GM23338 (cell line): ENCODE data around the gene ALS2. TPM values are rescaled to one million over a fixed set of nuclear protein-coding genes. Genes with fewer than 3 reads are reported as not detected.

Source experiments
- ATAC-seq: fragments of 200-7000 bp; cut with Tn5 transposase; 3 replicates; pipeline ENCODE4 v1.9.1; 2020
- DNase-seq: peaks from one replicate; pipeline ENCODE4 v3.0.0-alpha.2; 2015; ENCODE audit warnings: low spot score
- H2AFZ ChIP-seq: fragments of 200-600 bp; sonication (generic); 2 replicates; pipeline ENCODE4 v1.8.0; 2016; ENCODE audit warnings: antibody characterized with exemption, mild to moderate bottlenecking, moderate library complexity
- H3F3A ChIP-seq: fragments of 200-600 bp; sonication (generic); replicated peaks from 2 replicates; pipeline ENCODE4 v1.8.0; 2017; ENCODE audit warnings: antibody characterized with exemption, mixed run types, low read depth
- H3K27ac ChIP-seq: fragments of 200-600 bp; sonication (generic); 2 replicates; pipeline ENCODE4 v1.6.1; 2016; ENCODE audit warnings: low read depth
- H3K27me3 ChIP-seq: fragments of 200-600 bp; sonication (generic); 2 replicates; pipeline ENCODE4 v1.8.0; 2016; ENCODE audit warnings: mild to moderate bottlenecking, mixed run types, moderate library complexity; ENCODE audit not compliant: insufficient read depth
- H3K36me3 ChIP-seq: fragments of 200-600 bp; sonication (generic); 2 replicates; pipeline ENCODE4 v1.8.0; 2016; ENCODE audit warnings: mild to moderate bottlenecking; ENCODE audit not compliant: insufficient read depth
- H3K4me1 ChIP-seq: fragments of 200-600 bp; sonication (generic); 2 replicates; pipeline ENCODE4 v1.8.0; 2016; ENCODE audit warnings: mild to moderate bottlenecking, moderate library complexity; ENCODE audit not compliant: insufficient read depth
- H3K4me2 ChIP-seq: fragments of 200-600 bp; sonication (generic); 2 replicates; pipeline ENCODE4 v1.7.1; 2017; ENCODE audit warnings: mixed run types
- H3K4me3 ChIP-seq: fragments of 200-600 bp; sonication (generic); 2 replicates; pipeline ENCODE4 v1.6.1; 2016; ENCODE audit warnings: mixed run types
- H3K79me2 ChIP-seq: fragments of 200-600 bp; sonication (generic); replicated peaks from 2 replicates; pipeline ENCODE4 v1.8.0; 2017; ENCODE audit warnings: mild to moderate bottlenecking; ENCODE audit not compliant: insufficient read depth
- H3K9me2 ChIP-seq: fragments of 200-600 bp; sonication (generic); 2 replicates; pipeline ENCODE4 v1.8.0; 2017; ENCODE audit not compliant: insufficient read depth
- H4K20me1 ChIP-seq: fragments of 200-600 bp; sonication (generic); replicated peaks from 2 replicates; pipeline ENCODE4 v1.8.0; 2017; ENCODE audit warnings: mild to moderate bottlenecking; ENCODE audit not compliant: insufficient read depth
- H3K27ac Mint-ChIP-seq: 2 replicates; pipeline ENCODE4 v1.8.0; 2020; ENCODE audit warnings: inconsistent platforms, mild to moderate bottlenecking, moderate library complexity, mixed read lengths
- H3K27me3 Mint-ChIP-seq: 3 replicates; pipeline ENCODE4 v1.8.0; 2022; ENCODE audit warnings: low read depth, mild to moderate bottlenecking, moderate library complexity, mixed read lengths, inconsistent platforms; ENCODE audit not compliant: insufficient read depth, poor library complexity
- H3K36me3 Mint-ChIP-seq: 3 replicates; pipeline ENCODE4 v1.8.0; 2021; ENCODE audit warnings: low read depth, mild to moderate bottlenecking, inconsistent platforms, moderate library complexity, mixed read lengths
- H3K4me1 Mint-ChIP-seq: 3 replicates; pipeline ENCODE4 v1.8.0; 2020; ENCODE audit warnings: mild to moderate bottlenecking, inconsistent platforms, mixed read lengths
- H3K4me3 Mint-ChIP-seq: 3 replicates; pipeline ENCODE4 v1.8.0; 2021; ENCODE audit warnings: moderate library complexity, mild to moderate bottlenecking, inconsistent platforms, mixed read lengths
- H3K9me3 Mint-ChIP-seq: 3 replicates; pipeline ENCODE4 v1.8.0; 2020; ENCODE audit warnings: moderate library complexity, mild to moderate bottlenecking, inconsistent platforms, mixed read lengths
- CREB1 ChIP-seq: fragments of 250-450 bp; sonication (Bioruptor Pico); IDR thresholded peaks from 2 replicates; pipeline ENCODE4 v1.5.0; 2020; ENCODE audit warnings: low read depth, mild to moderate bottlenecking, moderate library complexity
- CTCF ChIP-seq, 2 experiments: fragments of 200-600 bp in 1 of 2; sonication (generic) in 1 of 2; conservative IDR thresholded peaks; 2 replicates each; pipeline versions ENCODE4 v1.5.1 to v1.6.1; 2016 to 2017; ENCODE audit warnings: antibody characterized with exemption in 2 of 2, low read depth in 2 of 2, mild to moderate bottlenecking in 2 of 2, moderate library complexity in 1 of 2
- EZH2 ChIP-seq: fragments of 200-600 bp; sonication (generic); IDR thresholded peaks from one replicate; pipeline ENCODE4 v1.8.0; 2017; ENCODE audit warnings: antibody characterized with exemption, mild to moderate bottlenecking, low read depth; ENCODE audit not compliant: unreplicated experiment
- EZH2phosphoT487 ChIP-seq: fragments of 200-600 bp; sonication (generic); IDR thresholded peaks from one replicate; pipeline ENCODE4 v1.8.1; 2018; ENCODE audit warnings: antibody characterized with exemption; ENCODE audit not compliant: unreplicated experiment
- JUNB ChIP-seq: IDR thresholded peaks from one replicate; pipeline ENCODE4 v1.6.1; 2016; ENCODE audit warnings: antibody characterized with exemption; ENCODE audit not compliant: unreplicated experiment
- NANOG ChIP-seq: IDR thresholded peaks from 2 replicates; pipeline ENCODE4 v1.6.1; 2016; ENCODE audit warnings: antibody characterized with exemption, borderline replicate concordance
- POLR2AphosphoS5 ChIP-seq: IDR thresholded peaks from 2 replicates; pipeline ENCODE4 v1.6.1; 2016; ENCODE audit warnings: antibody characterized with exemption, low read depth
- STAT1 ChIP-seq: IDR thresholded peaks from one replicate; pipeline ENCODE4 v1.6.1; 2016; ENCODE audit warnings: antibody characterized with exemption; ENCODE audit not compliant: unreplicated experiment
- ZNF114 ChIP-seq: fragments of 250-450 bp; sonication (Bioruptor Pico); IDR thresholded peaks from 2 replicates; pipeline ENCODE4 v1.5.0; 2020; ENCODE audit warnings: mild to moderate bottlenecking, moderate library complexity
- ZNF331 ChIP-seq: fragments of 250-450 bp; sonication (Bioruptor Pico); IDR thresholded peaks from 2 replicates; pipeline ENCODE4 v1.5.0; 2020; ENCODE audit warnings: low read depth, mild to moderate bottlenecking, moderate library complexity
- polyA plus RNA-seq: library from polyadenylated mRNA; unstranded; fragments of >200 nt; fragmentation: Nextera tagmentation; extraction: Ambion mirVana; gene quantifications from 2 replicates; pipeline ENCODE4 v1.2.1, GENCODE V29; 2016
- total RNA-seq: library from RNA; depleted of rRNA; stranded (reverse); fragments of >200 nt; shearing (Covaris generic); gene quantifications from 2 replicates; pipeline ENCODE4 v1.2.3, GENCODE V29; 2014
- TF ChIP-seq, protein P1 (sequence below): IDR thresholded peaks from 2 replicates; pipeline ENCODE4 v1.6.1; 2016; ENCODE audit warnings: antibody characterized with exemption
- TF ChIP-seq, protein P2 (sequence below): fragments of 250-450 bp; sonication (Bioruptor Pico); IDR thresholded peaks from 2 replicates; pipeline ENCODE4 v1.5.0; 2020; ENCODE audit warnings: mild to moderate bottlenecking, moderate library complexity
- TF ChIP-seq, protein P3 (sequence below): IDR thresholded peaks from one replicate; pipeline ENCODE4 v1.6.1; 2018; ENCODE audit warnings: antibody characterized with exemption; ENCODE audit not compliant: unreplicated experiment

The ALS2 gene
- total and polyA plus RNA-seq, 2 experiments from 2014 or later = 9.6 to 43.3 TPM

DNA sequence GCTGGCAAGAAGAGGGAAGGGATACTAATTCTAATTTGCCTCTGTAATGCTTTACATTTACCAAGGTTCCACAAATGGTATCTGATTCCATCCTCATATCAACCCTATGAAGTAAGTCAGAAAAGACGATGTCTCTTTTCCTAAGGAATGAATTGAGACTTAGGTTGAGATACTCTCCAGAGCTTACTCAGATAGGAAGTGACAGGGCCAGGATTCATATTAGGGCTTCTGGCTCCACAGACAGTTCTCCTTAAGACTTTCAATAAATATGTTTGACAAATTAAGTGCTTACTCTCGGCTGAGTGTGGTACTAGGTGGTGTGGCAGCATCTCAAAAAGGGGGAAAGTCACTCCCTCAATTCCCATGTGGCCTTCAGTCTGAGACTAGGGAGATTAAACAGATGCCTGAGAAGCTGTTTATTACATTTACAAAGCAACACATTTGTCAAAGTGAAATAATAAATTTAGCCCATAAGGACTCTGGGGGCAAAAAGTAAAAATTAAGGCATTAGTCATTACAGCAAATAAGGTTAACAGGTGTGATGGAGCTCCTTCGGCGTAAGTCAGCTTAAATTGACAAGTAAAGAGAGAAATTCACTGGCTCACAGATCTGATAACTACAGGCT lies 39.8 kb upstream of the ALS2 start:
- Histone ChIP-seq H3K27ac (no peak overlapping the region), H3K4me3 (no peak overlapping the region), H3F3A (no peaks in the 10 kb centered on the region), H4K20me1 (no peaks in the 10 kb centered on the region), H2AFZ (no peak overlapping the region), H3K4me1 (no peaks in the 10 kb centered on the region), H3K27me3 (no peaks in the 10 kb centered on the region), H3K79me2 (no peaks in the 10 kb centered on the region), H3K4me2 (no peak overlapping the region), H3K9me2 (peaks cover 6% of the 10 kb centered on the region; the same call in 1 of the 2 replicates), H3K36me3 (no peaks in the 10 kb centered on the region)
- Mint-ChIP-seq H3K27me3 (no peaks in the 10 kb centered on the region), H3K36me3 (peaks cover 6% of the 10 kb centered on the region; the same call in 1 of the 3 replicates), H3K27ac (no peak overlapping the region), H3K4me1 (no peaks in the 10 kb centered on the region), H3K9me3 (peaks cover 17% of the 10 kb centered on the region; the same call in 2 of the 3 replicates), H3K4me3 (no peak overlapping the region)
- TF ChIP-seq, protein P1, sequence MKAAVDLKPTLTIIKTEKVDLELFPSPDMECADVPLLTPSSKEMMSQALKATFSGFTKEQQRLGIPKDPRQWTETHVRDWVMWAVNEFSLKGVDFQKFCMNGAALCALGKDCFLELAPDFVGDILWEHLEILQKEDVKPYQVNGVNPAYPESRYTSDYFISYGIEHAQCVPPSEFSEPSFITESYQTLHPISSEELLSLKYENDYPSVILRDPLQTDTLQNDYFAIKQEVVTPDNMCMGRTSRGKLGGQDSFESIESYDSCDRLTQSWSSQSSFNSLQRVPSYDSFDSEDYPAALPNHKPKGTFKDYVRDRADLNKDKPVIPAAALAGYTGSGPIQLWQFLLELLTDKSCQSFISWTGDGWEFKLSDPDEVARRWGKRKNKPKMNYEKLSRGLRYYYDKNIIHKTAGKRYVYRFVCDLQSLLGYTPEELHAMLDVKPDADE = no peak
- TF ChIP-seq, protein P2, sequence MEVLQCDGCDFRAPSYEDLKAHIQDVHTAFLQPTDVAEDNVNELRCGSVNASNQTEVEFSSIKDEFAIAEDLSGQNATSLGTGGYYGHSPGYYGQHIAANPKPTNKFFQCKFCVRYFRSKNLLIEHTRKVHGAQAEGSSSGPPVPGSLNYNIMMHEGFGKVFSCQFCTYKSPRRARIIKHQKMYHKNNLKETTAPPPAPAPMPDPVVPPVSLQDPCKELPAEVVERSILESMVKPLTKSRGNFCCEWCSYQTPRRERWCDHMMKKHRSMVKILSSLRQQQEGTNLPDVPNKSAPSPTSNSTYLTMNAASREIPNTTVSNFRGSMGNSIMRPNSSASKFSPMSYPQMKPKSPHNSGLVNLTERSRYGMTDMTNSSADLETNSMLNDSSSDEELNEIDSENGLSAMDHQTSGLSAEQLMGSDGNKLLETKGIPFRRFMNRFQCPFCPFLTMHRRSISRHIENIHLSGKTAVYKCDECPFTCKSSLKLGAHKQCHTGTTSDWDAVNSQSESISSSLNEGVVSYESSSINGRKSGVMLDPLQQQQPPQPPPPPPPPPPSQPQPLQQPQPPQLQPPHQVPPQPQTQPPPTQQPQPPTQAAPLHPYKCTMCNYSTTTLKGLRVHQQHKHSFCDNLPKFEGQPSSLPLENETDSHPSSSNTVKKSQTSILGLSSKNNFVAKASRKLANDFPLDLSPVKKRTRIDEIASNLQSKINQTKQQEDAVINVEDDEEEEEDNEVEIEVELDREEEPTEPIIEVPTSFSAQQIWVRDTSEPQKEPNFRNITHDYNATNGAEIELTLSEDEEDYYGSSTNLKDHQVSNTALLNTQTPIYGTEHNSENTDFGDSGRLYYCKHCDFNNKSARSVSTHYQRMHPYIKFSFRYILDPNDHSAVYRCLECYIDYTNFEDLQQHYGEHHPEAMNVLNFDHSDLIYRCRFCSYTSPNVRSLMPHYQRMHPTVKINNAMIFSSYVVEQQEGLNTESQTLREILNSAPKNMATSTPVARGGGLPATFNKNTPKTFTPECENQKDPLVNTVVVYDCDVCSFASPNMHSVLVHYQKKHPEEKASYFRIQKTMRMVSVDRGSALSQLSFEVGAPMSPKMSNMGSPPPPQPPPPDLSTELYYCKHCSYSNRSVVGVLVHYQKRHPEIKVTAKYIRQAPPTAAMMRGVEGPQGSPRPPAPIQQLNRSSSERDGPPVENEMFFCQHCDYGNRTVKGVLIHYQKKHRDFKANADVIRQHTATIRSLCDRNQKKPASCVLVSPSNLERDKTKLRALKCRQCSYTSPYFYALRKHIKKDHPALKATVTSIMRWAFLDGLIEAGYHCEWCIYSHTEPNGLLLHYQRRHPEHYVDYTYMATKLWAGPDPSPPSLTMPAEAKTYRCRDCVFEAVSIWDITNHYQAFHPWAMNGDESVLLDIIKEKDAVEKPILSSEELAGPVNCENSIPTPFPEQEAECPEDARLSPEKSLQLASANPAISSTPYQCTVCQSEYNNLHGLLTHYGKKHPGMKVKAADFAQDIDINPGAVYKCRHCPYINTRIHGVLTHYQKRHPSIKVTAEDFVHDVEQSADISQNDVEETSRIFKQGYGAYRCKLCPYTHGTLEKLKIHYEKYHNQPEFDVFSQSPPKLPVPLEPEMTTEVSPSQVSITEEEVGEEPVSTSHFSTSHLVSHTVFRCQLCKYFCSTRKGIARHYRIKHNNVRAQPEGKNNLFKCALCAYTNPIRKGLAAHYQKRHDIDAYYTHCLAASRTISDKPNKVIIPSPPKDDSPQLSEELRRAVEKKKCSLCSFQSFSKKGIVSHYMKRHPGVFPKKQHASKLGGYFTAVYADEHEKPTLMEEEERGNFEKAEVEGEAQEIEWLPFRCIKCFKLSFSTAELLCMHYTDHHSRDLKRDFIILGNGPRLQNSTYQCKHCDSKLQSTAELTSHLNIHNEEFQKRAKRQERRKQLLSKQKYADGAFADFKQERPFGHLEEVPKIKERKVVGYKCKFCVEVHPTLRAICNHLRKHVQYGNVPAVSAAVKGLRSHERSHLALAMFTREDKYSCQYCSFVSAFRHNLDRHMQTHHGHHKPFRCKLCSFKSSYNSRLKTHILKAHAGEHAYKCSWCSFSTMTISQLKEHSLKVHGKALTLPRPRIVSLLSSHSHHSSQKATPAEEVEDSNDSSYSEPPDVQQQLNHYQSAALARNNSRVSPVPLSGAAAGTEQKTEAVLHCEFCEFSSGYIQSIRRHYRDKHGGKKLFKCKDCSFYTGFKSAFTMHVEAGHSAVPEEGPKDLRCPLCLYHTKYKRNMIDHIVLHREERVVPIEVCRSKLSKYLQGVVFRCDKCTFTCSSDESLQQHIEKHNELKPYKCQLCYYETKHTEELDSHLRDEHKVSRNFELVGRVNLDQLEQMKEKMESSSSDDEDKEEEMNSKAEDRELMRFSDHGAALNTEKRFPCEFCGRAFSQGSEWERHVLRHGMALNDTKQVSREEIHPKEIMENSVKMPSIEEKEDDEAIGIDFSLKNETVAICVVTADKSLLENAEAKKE (CRISPR knock-in tag) = no peak
- TF ChIP-seq ZNF331 (CRISPR knock-in tag) = no peak
- no peak for TF ChIP-seq EZH2phosphoT487
- no peak for TF ChIP-seq NANOG
- no peak for TF ChIP-seq ZNF114
- no peak for TF ChIP-seq CREB1 (CRISPR knock-in tag)
- no peak for TF ChIP-seq CTCF (conservative IDR thresholded peaks at IDR 0.05; ENCODE audit: low read depth in 2 of 2)
- no peak for TF ChIP-seq EZH2
- no peak for TF ChIP-seq POLR2AphosphoS5
- TF ChIP-seq JUNB = no peak
- TF ChIP-seq, protein P3, sequence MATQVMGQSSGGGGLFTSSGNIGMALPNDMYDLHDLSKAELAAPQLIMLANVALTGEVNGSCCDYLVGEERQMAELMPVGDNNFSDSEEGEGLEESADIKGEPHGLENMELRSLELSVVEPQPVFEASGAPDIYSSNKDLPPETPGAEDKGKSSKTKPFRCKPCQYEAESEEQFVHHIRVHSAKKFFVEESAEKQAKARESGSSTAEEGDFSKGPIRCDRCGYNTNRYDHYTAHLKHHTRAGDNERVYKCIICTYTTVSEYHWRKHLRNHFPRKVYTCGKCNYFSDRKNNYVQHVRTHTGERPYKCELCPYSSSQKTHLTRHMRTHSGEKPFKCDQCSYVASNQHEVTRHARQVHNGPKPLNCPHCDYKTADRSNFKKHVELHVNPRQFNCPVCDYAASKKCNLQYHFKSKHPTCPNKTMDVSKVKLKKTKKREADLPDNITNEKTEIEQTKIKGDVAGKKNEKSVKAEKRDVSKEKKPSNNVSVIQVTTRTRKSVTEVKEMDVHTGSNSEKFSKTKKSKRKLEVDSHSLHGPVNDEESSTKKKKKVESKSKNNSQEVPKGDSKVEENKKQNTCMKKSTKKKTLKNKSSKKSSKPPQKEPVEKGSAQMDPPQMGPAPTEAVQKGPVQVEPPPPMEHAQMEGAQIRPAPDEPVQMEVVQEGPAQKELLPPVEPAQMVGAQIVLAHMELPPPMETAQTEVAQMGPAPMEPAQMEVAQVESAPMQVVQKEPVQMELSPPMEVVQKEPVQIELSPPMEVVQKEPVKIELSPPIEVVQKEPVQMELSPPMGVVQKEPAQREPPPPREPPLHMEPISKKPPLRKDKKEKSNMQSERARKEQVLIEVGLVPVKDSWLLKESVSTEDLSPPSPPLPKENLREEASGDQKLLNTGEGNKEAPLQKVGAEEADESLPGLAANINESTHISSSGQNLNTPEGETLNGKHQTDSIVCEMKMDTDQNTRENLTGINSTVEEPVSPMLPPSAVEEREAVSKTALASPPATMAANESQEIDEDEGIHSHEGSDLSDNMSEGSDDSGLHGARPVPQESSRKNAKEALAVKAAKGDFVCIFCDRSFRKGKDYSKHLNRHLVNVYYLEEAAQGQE = no peak
- no peak for TF ChIP-seq STAT1
- DNase-seq (no peak), ATAC-seq (no peak)
